SH-SY5Y (cell line): ENCODE measurements around the gene ANLN.

ENCODE experiments used
- GATA2 ChIP-seq: IDR thresholded peaks from 2 replicates; pipeline ENCODE4 v1.6.1; 2011; ENCODE audit warnings: mild to moderate bottlenecking, low read depth, low read length
- GATA3 ChIP-seq: IDR thresholded peaks from 2 replicates; pipeline ENCODE4 v1.6.1; 2011; ENCODE audit warnings: low read depth, mild to moderate bottlenecking, low read length, moderate library complexity

DNA sequence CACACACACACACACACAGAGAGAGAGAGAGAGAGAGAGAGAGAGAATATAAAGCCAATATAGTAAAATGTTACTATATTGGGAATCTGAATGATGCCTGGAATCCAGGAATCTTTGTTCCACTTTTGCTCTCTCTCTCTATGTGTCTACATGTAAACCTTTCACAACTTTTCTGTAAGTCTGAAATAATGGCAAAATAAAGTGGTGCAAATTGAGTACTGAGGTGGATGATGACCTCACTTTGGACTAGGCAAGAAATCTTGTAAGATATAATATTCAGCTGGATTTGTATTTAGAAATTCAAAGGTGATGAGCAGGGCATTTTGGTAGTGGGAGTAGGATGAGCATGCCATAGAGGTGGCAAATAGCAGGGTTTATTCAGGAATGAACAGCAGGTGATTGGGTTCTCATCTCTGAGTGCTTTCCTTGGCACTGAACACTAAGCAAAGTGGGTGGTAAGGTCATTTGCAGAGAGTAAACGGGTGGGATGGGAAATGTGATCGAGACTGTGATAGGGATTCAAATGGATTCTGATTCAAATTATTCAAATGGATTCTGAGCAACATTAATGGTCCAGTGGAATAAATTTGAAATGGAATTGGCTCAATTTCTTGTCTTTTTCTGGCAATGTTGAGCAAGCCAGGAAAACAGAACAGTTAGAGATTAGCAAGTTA, 9.7 kb upstream of the ANLN start:
- TF ChIP-seq GATA3 (no peak), GATA2 (peak; percentile 34; the same call in 1 of the 2 replicates)
